Measurements from ENCODE around the gene IL17REL. TPM values are rescaled to one million over a fixed set of nuclear protein-coding genes. Genes with fewer than 3 reads are reported as not detected.

The IL17REL gene
- total and polyA plus RNA-seq, 10 of the 15 experiments (the other 5 are each of a cell fraction or from before 2014, with no cell fraction given), result 0.03 TPM; not detected in 9

DNA sequence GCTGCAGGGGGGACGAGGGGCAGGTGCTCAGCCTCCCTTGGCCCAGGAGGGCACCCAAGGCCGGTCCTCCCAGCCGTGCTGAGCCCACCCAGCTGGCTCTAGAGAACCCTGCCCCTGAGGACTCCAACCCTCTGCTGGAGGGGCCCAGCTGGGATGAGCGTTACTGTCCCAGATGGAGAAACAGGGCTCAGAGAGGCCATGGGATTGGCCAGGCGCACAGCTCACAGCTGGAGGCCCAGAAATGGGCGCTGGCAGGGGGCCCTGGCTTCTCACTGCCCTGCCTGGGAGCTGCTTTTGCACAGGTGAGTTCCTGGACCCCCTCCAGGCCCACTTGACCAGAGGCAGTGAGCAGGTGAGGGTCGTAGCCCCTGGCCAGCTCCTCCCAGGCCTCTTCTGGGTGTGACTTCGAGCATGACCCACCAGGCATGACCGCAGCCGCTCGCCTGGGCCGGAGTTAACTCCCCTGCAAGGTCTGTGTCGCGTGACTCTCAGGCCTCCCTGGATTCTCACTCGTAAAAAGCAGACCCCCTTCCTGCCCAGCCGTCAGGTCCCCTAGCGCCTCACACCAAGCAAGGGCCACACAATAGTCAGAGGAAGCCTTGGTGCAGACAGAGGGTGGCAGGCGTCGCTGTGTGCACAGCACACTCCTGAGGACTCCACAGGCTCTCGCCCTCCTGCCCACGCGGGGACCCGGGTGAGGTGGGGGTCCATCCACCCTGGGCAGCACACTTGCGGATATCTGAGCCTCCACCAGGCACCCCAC, 19.7 kb upstream of the IL17REL start (continued):
- TF ChIP-seq CHD2 (IDR thresholded peaks at IDR 0.05; ENCODE audit: borderline replicate concordance, low read depth, low read length) (no peak), BRCA1 (IDR thresholded peaks at IDR 0.05; ENCODE audit: low read depth, low read length) (no peak), ETV6 (conservative IDR thresholded peaks at IDR 0.05 in 1 of 2, IDR thresholded peaks at IDR 0.05 in 1 of 2; ENCODE audit: borderline replicate concordance in 1 of 2, low read depth in 1 of 2) (no peak), PAX8 (IDR thresholded peaks at IDR 0.05) (no peak), POLR2A (IDR thresholded peaks at IDR 0.05; ENCODE audit: low read depth, low read length) (no peak)
- TF ChIP-seq, protein P1, sequence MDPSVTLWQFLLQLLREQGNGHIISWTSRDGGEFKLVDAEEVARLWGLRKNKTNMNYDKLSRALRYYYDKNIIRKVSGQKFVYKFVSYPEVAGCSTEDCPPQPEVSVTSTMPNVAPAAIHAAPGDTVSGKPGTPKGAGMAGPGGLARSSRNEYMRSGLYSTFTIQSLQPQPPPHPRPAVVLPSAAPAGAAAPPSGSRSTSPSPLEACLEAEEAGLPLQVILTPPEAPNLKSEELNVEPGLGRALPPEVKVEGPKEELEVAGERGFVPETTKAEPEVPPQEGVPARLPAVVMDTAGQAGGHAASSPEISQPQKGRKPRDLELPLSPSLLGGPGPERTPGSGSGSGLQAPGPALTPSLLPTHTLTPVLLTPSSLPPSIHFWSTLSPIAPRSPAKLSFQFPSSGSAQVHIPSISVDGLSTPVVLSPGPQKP (IDR thresholded peaks at IDR 0.05; ENCODE audit: low read depth, low read length), result no peak
- TF ChIP-seq, protein P2, sequence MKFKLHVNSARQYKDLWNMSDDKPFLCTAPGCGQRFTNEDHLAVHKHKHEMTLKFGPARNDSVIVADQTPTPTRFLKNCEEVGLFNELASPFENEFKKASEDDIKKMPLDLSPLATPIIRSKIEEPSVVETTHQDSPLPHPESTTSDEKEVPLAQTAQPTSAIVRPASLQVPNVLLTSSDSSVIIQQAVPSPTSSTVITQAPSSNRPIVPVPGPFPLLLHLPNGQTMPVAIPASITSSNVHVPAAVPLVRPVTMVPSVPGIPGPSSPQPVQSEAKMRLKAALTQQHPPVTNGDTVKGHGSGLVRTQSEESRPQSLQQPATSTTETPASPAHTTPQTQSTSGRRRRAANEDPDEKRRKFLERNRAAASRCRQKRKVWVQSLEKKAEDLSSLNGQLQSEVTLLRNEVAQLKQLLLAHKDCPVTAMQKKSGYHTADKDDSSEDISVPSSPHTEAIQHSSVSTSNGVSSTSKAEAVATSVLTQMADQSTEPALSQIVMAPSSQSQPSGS (IDR thresholded peaks at IDR 0.05; ENCODE audit: low read length), result no peak
